ACC112 (cell line): ENCODE measurements around the gene CCDC159.
"Not testable (repeated sequence)": the region's sequence is repeated elsewhere in the genome, so short reads cannot be mapped to it uniquely, and the experiment has no call there.

Source experiments
- H2AFZ ChIP-seq: fragments of 200-600 bp; sonication (generic); one replicate; pipeline ENCODE4 v1.6.0; 2017; ENCODE audit warnings: antibody characterized with exemption, low read length; ENCODE audit not compliant: unreplicated experiment
- H3K27ac ChIP-seq: fragments of 200-600 bp; sonication (generic); 2 replicates; pipeline ENCODE4 v1.5.1; 2014; ENCODE audit warnings: low read depth, mild to moderate bottlenecking, antibody characterized with exemption, low read length, moderate library complexity
- H3K27me3 ChIP-seq: fragments of 200-600 bp; sonication (generic); 2 replicates; pipeline ENCODE4 v1.6.1; 2014; ENCODE audit warnings: mild to moderate bottlenecking, antibody characterized with exemption, low read length, moderate library complexity, mixed read lengths; ENCODE audit not compliant: insufficient read depth
- H3K36me3 ChIP-seq: fragments of 200-600 bp; sonication (generic); 2 replicates; pipeline ENCODE4 v1.6.1; 2016; ENCODE audit warnings: mild to moderate bottlenecking, antibody characterized with exemption, low read length, moderate library complexity, mixed read lengths; ENCODE audit not compliant: insufficient read depth
- H3K4me1 ChIP-seq: fragments of 200-600 bp; sonication (generic); one replicate; pipeline ENCODE4 v1.6.1; 2016; ENCODE audit warnings: low read length, mixed read lengths; ENCODE audit not compliant: insufficient read depth, unreplicated experiment, control insufficient read depth
- H3K4me3 ChIP-seq: fragments of 200-600 bp; sonication (generic); 2 replicates; pipeline ENCODE4 v1.5.1; 2014; ENCODE audit warnings: mild to moderate bottlenecking, low read depth, low read length
- H3K79me2 ChIP-seq: fragments of 200-600 bp; sonication (generic); one replicate; pipeline ENCODE4 v1.6.0; 2016; ENCODE audit warnings: low read length; ENCODE audit not compliant: control insufficient read depth, unreplicated experiment, insufficient read depth

The CCDC159 gene

GRCh38 chr19:11346104-11346940 lies at the start of gene CCDC159, which contains the start of gene TMEM205:
CCDC159 (plus strand) TSS chr19:11346519; CDS start chr19:11346607, 88 bp downstream.
TMEM205 (minus strand) TSS chr19:11346268; CDS start chr19:11345619, 649 bp downstream.
- H2AFZ ChIP-seq: peak within 1 kb of the TSS; percentile 36
- H3K27ac ChIP-seq: peak within 1 kb of the TSS; percentile 60
- H3K79me2 ChIP-seq: peaks cover 3% of the 10 kb centered on the region
- no peaks in the 10 kb centered on the region for H3K27me3 ChIP-seq
- H3K4me1 ChIP-seq: peaks cover 12% of the 10 kb centered on the region
- peak within 1 kb of the TSS; percentile 96 for H3K4me3 ChIP-seq
- 0 out of 2 replicates have a peak, but pooled peaks cover 3% of the 10 kb centered on the region for H3K36me3 ChIP-seq

- Histone ChIP-seq H3K4me3 (no peak overlapping the region), H3K27ac (no peak overlapping the region), H3K36me3 (no peaks in the 10 kb centered on the region), H3K79me2 (no peaks in the 10 kb centered on the region), H3K4me1 (peaks cover 5% of the 10 kb centered on the region), H2AFZ (no peak overlapping the region), H3K27me3 (no peaks in the 10 kb centered on the region)
Measured at GRCh38 chr19:11299946-11300810, 46.1 kb upstream of the CCDC159 start.

GRCh38 chr19:11300811-11301120 lies 45.6 kb upstream of the CCDC159 start:
- Histone ChIP-seq H3K27me3 (no peaks in the 10 kb centered on the region), H2AFZ (no peak overlapping the region), H3K27ac (no peak overlapping the region), H3K4me3 (no peak overlapping the region), H3K79me2 (no peaks in the 10 kb centered on the region), H3K36me3 (no peaks in the 10 kb centered on the region), H3K4me1 (peaks cover 5% of the 10 kb centered on the region)

GRCh38 chr19:11304936-11305335 lies 41.4 kb upstream of the CCDC159 start:
- Histone ChIP-seq H3K27me3 (no peaks in the 10 kb centered on the region), H3K79me2 (no peaks in the 10 kb centered on the region), H3K27ac (no peak overlapping the region), H3K4me3 (no peak overlapping the region), H3K4me1 (no peaks in the 10 kb centered on the region), H2AFZ (no peak overlapping the region), H3K36me3 (no peaks in the 10 kb centered on the region)

- H3K36me3 ChIP-seq: no peaks in the 10 kb centered on the region
- no peak overlapping the region for H3K27ac ChIP-seq
- H3K4me3 ChIP-seq: no peak overlapping the region
- H3K4me1 ChIP-seq: no peaks in the 10 kb centered on the region
- no peak overlapping the region for H2AFZ ChIP-seq
- H3K27me3 ChIP-seq: no peaks in the 10 kb centered on the region
- H3K79me2 ChIP-seq: no peaks in the 10 kb centered on the region
Measured at GRCh38 chr19:11306337-11306736, 40.0 kb upstream of the CCDC159 start.

- H3K27ac ChIP-seq, H3K79me2 ChIP-seq, H2AFZ ChIP-seq, H3K36me3 ChIP-seq, H3K27me3 ChIP-seq, H3K4me3 ChIP-seq: not testable (repeated sequence)
- peaks cover 16% of the 10 kb centered on the region for H3K4me1 ChIP-seq
Measured at GRCh38 chr19:11320278-11320995, 25.9 kb upstream of the CCDC159 start.

GRCh38 chr19:11321191-11322126 lies 24.9 kb upstream of the CCDC159 start:
- Histone ChIP-seq H2AFZ (no peak overlapping the region), H3K36me3 (no peaks in the 10 kb centered on the region), H3K79me2 (no peaks in the 10 kb centered on the region), H3K4me1 (peaks cover 16% of the 10 kb centered on the region), H3K27me3 (no peaks in the 10 kb centered on the region), H3K27ac (no peak overlapping the region), H3K4me3 (no peak overlapping the region)

- Histone ChIP-seq H3K36me3 (no peaks in the 10 kb centered on the region), H3K27ac (no peak overlapping the region), H3K4me1 (peaks cover 16% of the 10 kb centered on the region), H3K27me3 (no peaks in the 10 kb centered on the region), H2AFZ (no peak overlapping the region), H3K4me3 (no peak overlapping the region), H3K79me2 (no peaks in the 10 kb centered on the region)
Measured at GRCh38 chr19:11322269-11323024, 23.9 kb upstream of the CCDC159 start.

- Histone ChIP-seq H3K79me2 (no peaks in the 10 kb centered on the region), H3K36me3 (no peaks in the 10 kb centered on the region), H2AFZ (no peak overlapping the region), H3K4me1 (peaks cover 16% of the 10 kb centered on the region), H3K27me3 (no peaks in the 10 kb centered on the region), H3K4me3 (peak overlapping the region; percentile 45), H3K27ac (peak overlapping the region; percentile 77)
Measured at GRCh38 chr19:11323601-11324078, 22.7 kb upstream of the CCDC159 start.
